H9 (cell line): ENCODE measurements around the gene CHRNA4. TPM values are rescaled to one million over a fixed set of nuclear protein-coding genes. Genes with fewer than 3 reads are reported as not detected.

Experiments used
- DNase-seq: peaks from one replicate; pipeline ENCODE4 v3.0.0-alpha.2; 2017
- H2AFZ ChIP-seq: one replicate; pipeline ENCODE4 v1.6.1; 2013; ENCODE audit warnings: mild to moderate bottlenecking, low read length, control low read depth, moderate library complexity
- H2AK5ac ChIP-seq: 2 replicates; pipeline ENCODE4 v1.6.1; 2013; ENCODE audit warnings: low read length, control low read depth, mixed read lengths; ENCODE audit not compliant: insufficient read length
- H2BK120ac ChIP-seq: one replicate; pipeline ENCODE4 v1.6.1; 2013; ENCODE audit warnings: low read depth, mild to moderate bottlenecking, low read length, control low read depth, inconsistent platforms; ENCODE audit not compliant: poor library complexity, severe bottlenecking
- H2BK12ac ChIP-seq: 2 replicates; pipeline ENCODE4 v1.6.1; 2013; ENCODE audit warnings: low read length, control low read depth, mixed read lengths, low read depth; ENCODE audit not compliant: insufficient read length
- H2BK15ac ChIP-seq: 2 replicates; pipeline ENCODE4 v1.6.1; 2013; ENCODE audit warnings: low read depth, low read length, control low read depth
- H2BK20ac ChIP-seq: one replicate; pipeline ENCODE4 v1.6.1; 2013; ENCODE audit warnings: low read depth, mild to moderate bottlenecking, low read length, control low read depth, inconsistent platforms; ENCODE audit not compliant: poor library complexity, severe bottlenecking
- H2BK5ac ChIP-seq: 2 replicates; pipeline ENCODE4 v1.6.1; 2013; ENCODE audit warnings: low read length, control low read depth, mixed read lengths; ENCODE audit not compliant: insufficient read length
- H3K14ac ChIP-seq: 2 replicates; pipeline ENCODE4 v1.6.1; 2013; ENCODE audit warnings: low read length, control low read depth; ENCODE audit not compliant: insufficient read depth
- H3K18ac ChIP-seq: 2 replicates; pipeline ENCODE4 v1.6.1; 2013; ENCODE audit warnings: low read depth, mild to moderate bottlenecking, mixed read lengths, low read length, control low read depth; ENCODE audit not compliant: insufficient read length
- H3K23ac ChIP-seq: 2 replicates; pipeline ENCODE4 v1.6.1; 2013; ENCODE audit warnings: low read length, control low read depth, mixed read lengths, low read depth; ENCODE audit not compliant: insufficient read length
- H3K23me2 ChIP-seq: 2 replicates; pipeline ENCODE4 v1.6.1; 2013; ENCODE audit warnings: low read depth, mild to moderate bottlenecking, mixed read lengths, low read length, control low read depth; ENCODE audit not compliant: insufficient read length, poor library complexity, severe bottlenecking
- H3K27ac ChIP-seq: 2 replicates; pipeline ENCODE4 v1.5.1; 2013; ENCODE audit warnings: low read length, control low read depth, mixed read lengths, low read depth; ENCODE audit not compliant: insufficient read length
- H3K27me3 ChIP-seq: 2 replicates; pipeline ENCODE4 v1.6.1; 2013; ENCODE audit warnings: low read length, control low read depth, inconsistent platforms; ENCODE audit not compliant: insufficient read depth
- H3K4ac ChIP-seq: 2 replicates; pipeline ENCODE4 v1.6.1; 2013; ENCODE audit warnings: low read depth, mild to moderate bottlenecking, control low read depth, inconsistent platforms, low read length, moderate library complexity
- H3K4me1 ChIP-seq: 2 replicates; pipeline ENCODE4 v1.6.1; 2013; ENCODE audit warnings: low read length, control low read depth, inconsistent platforms; ENCODE audit not compliant: insufficient read depth
- H3K4me2 ChIP-seq: 2 replicates; pipeline ENCODE4 v1.6.1; 2013; ENCODE audit warnings: low read length, control low read depth, mixed read lengths; ENCODE audit not compliant: insufficient read length, insufficient read depth
- H3K56ac ChIP-seq: 2 replicates; pipeline ENCODE4 v1.6.1; 2013; ENCODE audit warnings: low read depth, mild to moderate bottlenecking, mixed read lengths, low read length, control low read depth; ENCODE audit not compliant: insufficient read length
- H3K79me1 ChIP-seq: 2 replicates; pipeline ENCODE4 v1.6.1; 2013; ENCODE audit warnings: low read depth, mild to moderate bottlenecking, moderate library complexity, low read length, control low read depth, inconsistent platforms; ENCODE audit not compliant: insufficient read depth, poor library complexity, severe bottlenecking
- H3K79me2 ChIP-seq: 2 replicates; pipeline ENCODE4 v1.6.1; 2013; ENCODE audit warnings: low read length, control low read depth, inconsistent platforms; ENCODE audit not compliant: insufficient read depth
- H3K9ac ChIP-seq: 2 replicates; pipeline ENCODE4 v1.6.1; 2013; ENCODE audit warnings: low read length, control low read depth, mixed read lengths; ENCODE audit not compliant: insufficient read length; ENCODE audit errors: extremely low read depth
- H3K9me3 ChIP-seq: one replicate; pipeline ENCODE4 v1.6.1; 2013; ENCODE audit warnings: low read depth, low read length, inconsistent platforms; ENCODE audit not compliant: control insufficient read depth
- H3T11ph ChIP-seq: one replicate; pipeline ENCODE4 v1.6.1; 2013; ENCODE audit warnings: mild to moderate bottlenecking, low read length, control low read depth, inconsistent platforms
- H4K20me1 ChIP-seq: one replicate; pipeline ENCODE4 v1.6.1; 2013; ENCODE audit not compliant: control insufficient read depth, insufficient read length, insufficient read depth
- H4K5ac ChIP-seq: 2 replicates; pipeline ENCODE4 v1.6.1; 2013; ENCODE audit warnings: low read depth, mild to moderate bottlenecking, mixed read lengths, low read length, control low read depth; ENCODE audit not compliant: insufficient read length
- H4K8ac ChIP-seq: replicated peaks from 2 replicates; pipeline ENCODE4 v1.6.1; 2013; ENCODE audit warnings: low read length, control low read depth, mixed read lengths, low read depth; ENCODE audit not compliant: insufficient read length
- H4K91ac ChIP-seq: 2 replicates; pipeline ENCODE4 v1.6.1; 2013; ENCODE audit warnings: low read depth, mild to moderate bottlenecking, moderate library complexity, mixed read lengths, low read length, control low read depth; ENCODE audit not compliant: insufficient read length
- H3K27ac Mint-ChIP-seq, 3 experiments: 2 replicates in 2 of 3; 3 replicates in 1 of 3; pipeline ENCODE4 v1.8.0; 2020 to 2021; ENCODE audit warnings: mixed read lengths in 3 of 3, mild to moderate bottlenecking in 1 of 3, moderate library complexity in 1 of 3
- H3K27me3 Mint-ChIP-seq: 2 replicates; pipeline ENCODE4 v1.8.0; 2021; ENCODE audit warnings: low read depth, mild to moderate bottlenecking, moderate library complexity, mixed read lengths
- H3K36me3 Mint-ChIP-seq, 3 experiments: 2 replicates in 2 of 3; 3 replicates in 1 of 3; pipeline ENCODE4 v1.8.0; 2020 to 2021; ENCODE audit warnings: low read depth in 3 of 3, mixed read lengths in 3 of 3; ENCODE audit not compliant: insufficient read depth in 1 of 3
- H3K4me1 Mint-ChIP-seq, 2 experiments: 2 replicates each; pipeline ENCODE4 v1.8.0; 2020; ENCODE audit warnings: mixed read lengths in 2 of 2
- H3K4me3 Mint-ChIP-seq, 2 experiments: 2 replicates in 1 of 2; 3 replicates in 1 of 2; pipeline ENCODE4 v1.8.0; 2020 to 2021; ENCODE audit warnings: mild to moderate bottlenecking in 2 of 2, mixed read lengths in 2 of 2, moderate library complexity in 1 of 2
- H3K9me3 Mint-ChIP-seq, 2 experiments: 2 replicates in 1 of 2; 3 replicates in 1 of 2; pipeline ENCODE4 v1.8.0; 2020; ENCODE audit warnings: mild to moderate bottlenecking in 2 of 2, mixed read lengths in 2 of 2, moderate library complexity in 1 of 2
- CTCF ChIP-seq: fragments of 200-600 bp; sonication (generic); conservative IDR thresholded peaks from 3 replicates; pipeline ENCODE4 v1.8.0; 2021; ENCODE audit warnings: antibody characterized with exemption, mild to moderate bottlenecking
- WGBS: extraction: QIAGEN DNeasy Blood & Tissue Kit; methylation state at CpG from one replicate; pipeline ENCODE4 v1.1.7; 2013; ENCODE audit warnings: missing lambda C conversion rate, low lambda C conversion rate, mixed read lengths; ENCODE audit not compliant: insufficient read length; ENCODE audit errors: extremely low coverage; 5-methylcytosine and 5-hydroxymethylcytosine counted together
- total RNA-seq: library from RNA; stranded (reverse); gene quantifications from 2 replicates; pipeline ENCODE4 v1.2.1, GENCODE V29; 2021

CHRNA4 gene
- total RNA-seq, 1 experiment from 2014 or later, result 2.5 TPM

- Histone ChIP-seq H3T11ph (no peak overlapping the region), H2AFZ (no peak overlapping the region), H2BK120ac (no peak overlapping the region), H3K79me1 (no peaks in the 10 kb centered on the region), H3K79me2 (no peaks in the 10 kb centered on the region), H3K14ac (no peak overlapping the region; the same call in 1 of the 2 replicates), H3K9ac (no peak overlapping the region), H3K23me2 (no peaks in the 10 kb centered on the region), H3K27ac (no peak overlapping the region), H4K20me1 (no peaks in the 10 kb centered on the region), H2BK12ac (no peak overlapping the region), H2BK20ac (no peak overlapping the region), H2BK5ac (no peak overlapping the region), H3K4me2 (no peak overlapping the region), H4K8ac (no peak overlapping the region), H3K23ac (no peak overlapping the region), H3K4ac (no peak overlapping the region), H3K4me1 (no peaks in the 10 kb centered on the region), H3K56ac (no peak overlapping the region), H4K5ac (no peak overlapping the region), H2AK5ac (no peak overlapping the region), H3K9me3 (no peaks in the 10 kb centered on the region), H3K27me3 (no peaks in the 10 kb centered on the region), H4K91ac (no peak overlapping the region), H2BK15ac (no peak overlapping the region), H3K18ac (no peak overlapping the region)
- DNase-seq, result no peak
- peaks cover 14% of the 10 kb centered on the region for H3K27me3 Mint-ChIP-seq
- H3K27ac Mint-ChIP-seq, result no peak overlapping the region
- WGBS, result no CpG with 5 or more reads among the region's 20 CpGs
- no peak for TF ChIP-seq CTCF
- peaks cover 0 to 6% of the 10 kb centered on the region in 2 experiments; a peak in 3 of 4 replicates for H3K4me1 Mint-ChIP-seq
- no peak overlapping the region for H3K4me3 Mint-ChIP-seq
- H3K36me3 Mint-ChIP-seq, result peaks cover 0 to 9% (median 8%) of the 10 kb centered on the region in 3 experiments; a peak in 5 of 7 replicates
- H3K9me3 Mint-ChIP-seq, result peaks cover 6 to 13% of the 10 kb centered on the region in 2 experiments
Observed at GRCh38 chr20:63330084-63330760, 30.9 kb downstream of the CHRNA4 start.
